Stimulated activated CD8-positive, alpha-beta memory T cell treated with anti-CD3 and anti-CD28 coated beads, Interleukin-12 subunit alpha, Interleukin-12 subunit beta, amount 100 ng/mL, for 1 hour (primary cell): ENCODE measurements around the gene DSC1.
"Not testable (repeated sequence)": the region's sequence is repeated elsewhere in the genome, so short reads cannot be mapped to it uniquely, and the experiment has no call there.

ENCODE experiments used
- DNase-seq: peaks from one replicate; pipeline ENCODE4 v3.0.0-alpha.2; 2020; ENCODE audit warnings: low read depth

Gene DSC1, protein sequence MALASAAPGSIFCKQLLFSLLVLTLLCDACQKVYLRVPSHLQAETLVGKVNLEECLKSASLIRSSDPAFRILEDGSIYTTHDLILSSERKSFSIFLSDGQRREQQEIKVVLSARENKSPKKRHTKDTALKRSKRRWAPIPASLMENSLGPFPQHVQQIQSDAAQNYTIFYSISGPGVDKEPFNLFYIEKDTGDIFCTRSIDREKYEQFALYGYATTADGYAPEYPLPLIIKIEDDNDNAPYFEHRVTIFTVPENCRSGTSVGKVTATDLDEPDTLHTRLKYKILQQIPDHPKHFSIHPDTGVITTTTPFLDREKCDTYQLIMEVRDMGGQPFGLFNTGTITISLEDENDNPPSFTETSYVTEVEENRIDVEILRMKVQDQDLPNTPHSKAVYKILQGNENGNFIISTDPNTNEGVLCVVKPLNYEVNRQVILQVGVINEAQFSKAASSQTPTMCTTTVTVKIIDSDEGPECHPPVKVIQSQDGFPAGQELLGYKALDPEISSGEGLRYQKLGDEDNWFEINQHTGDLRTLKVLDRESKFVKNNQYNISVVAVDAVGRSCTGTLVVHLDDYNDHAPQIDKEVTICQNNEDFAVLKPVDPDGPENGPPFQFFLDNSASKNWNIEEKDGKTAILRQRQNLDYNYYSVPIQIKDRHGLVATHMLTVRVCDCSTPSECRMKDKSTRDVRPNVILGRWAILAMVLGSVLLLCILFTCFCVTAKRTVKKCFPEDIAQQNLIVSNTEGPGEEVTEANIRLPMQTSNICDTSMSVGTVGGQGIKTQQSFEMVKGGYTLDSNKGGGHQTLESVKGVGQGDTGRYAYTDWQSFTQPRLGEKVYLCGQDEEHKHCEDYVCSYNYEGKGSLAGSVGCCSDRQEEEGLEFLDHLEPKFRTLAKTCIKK

GRCh38 chr18:31162825-31163435 is at the start of gene DSC1:
DSC1 (minus strand) TSS chr18:31162856; CDS start chr18:31162594, 262 bp downstream.
- DNase-seq: no peak

DNA sequence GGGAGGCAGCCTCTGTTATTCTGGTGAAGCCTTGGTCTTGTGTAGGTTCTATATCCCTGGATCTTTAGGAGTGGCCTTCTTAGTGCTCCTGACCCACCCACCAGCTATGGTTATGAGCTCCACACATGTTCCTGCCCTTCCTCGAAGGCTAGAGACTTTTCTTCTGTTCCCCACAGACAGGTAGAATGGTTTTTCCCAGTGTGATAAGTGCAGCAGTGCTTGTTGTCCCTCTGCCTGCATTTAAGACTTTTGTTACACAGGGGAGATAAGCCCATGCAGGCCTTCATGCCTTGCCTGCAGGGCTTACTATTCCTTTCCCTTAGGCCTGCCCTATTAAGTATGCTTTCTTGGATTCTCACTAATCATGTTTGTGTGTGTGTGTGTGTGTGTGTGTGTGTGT is 48.4 kb upstream of the DSC1 start:
- no peak for DNase-seq

- DNase-seq: no peak
These were observed 46.4 kb upstream of the DSC1 start for GRCh38 chr18:31209041-31209440.

- DNase-seq: no peak
These were observed 44.7 kb upstream of the DSC1 start for GRCh38 chr18:31207391-31207790.

- DNase-seq: no peak
These were observed 44.2 kb upstream of the DSC1 start for GRCh38 chr18:31206787-31207381.

GRCh38 chr18:31206071-31206470 is 43.4 kb upstream of the DSC1 start:
- no peak for DNase-seq

GRCh38 chr18:31205273-31205672 is 42.6 kb upstream of the DSC1 start:
- DNase-seq: no peak

- DNase-seq: no peak
These were observed 42.2 kb upstream of the DSC1 start for GRCh38 chr18:31204833-31205232.

DNA sequence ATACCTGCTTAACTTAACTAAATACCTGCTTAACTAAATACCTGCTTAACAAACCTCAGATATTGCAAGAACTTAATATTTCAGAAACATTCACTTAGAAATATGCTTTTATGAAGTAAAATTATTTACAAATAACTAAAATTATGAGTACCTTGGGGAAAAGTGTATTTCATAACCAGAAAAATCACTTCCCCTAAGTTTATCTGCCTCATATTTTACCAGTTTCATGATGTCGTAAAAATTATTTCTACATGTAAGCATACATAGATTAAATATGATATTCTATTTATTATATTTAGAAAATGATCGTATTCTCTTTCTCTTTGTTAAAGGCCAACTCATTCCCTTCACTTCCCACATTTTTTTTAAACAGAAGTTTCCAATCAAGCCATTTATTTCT is 41.5 kb upstream of the DSC1 start:
- DNase-seq: no peak

DNA sequence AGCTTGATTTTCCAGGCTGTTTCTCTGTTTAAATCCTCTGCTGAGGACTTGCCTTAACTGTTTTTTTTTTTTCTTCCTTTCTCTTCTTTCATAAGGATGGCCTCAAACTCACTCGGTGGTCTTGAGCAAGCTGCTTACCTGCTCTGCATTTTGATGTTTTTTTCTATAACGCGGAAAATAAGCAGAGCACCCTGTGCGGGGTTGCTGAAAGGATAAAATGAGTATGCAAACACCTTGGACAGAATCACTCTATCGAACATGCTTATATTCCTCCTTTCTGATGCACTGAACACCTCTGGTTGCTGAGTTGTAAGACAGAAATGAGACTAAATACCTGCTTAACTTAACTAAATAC is 41.1 kb upstream of the DSC1 start:
- DNase-seq: no peak

DNA sequence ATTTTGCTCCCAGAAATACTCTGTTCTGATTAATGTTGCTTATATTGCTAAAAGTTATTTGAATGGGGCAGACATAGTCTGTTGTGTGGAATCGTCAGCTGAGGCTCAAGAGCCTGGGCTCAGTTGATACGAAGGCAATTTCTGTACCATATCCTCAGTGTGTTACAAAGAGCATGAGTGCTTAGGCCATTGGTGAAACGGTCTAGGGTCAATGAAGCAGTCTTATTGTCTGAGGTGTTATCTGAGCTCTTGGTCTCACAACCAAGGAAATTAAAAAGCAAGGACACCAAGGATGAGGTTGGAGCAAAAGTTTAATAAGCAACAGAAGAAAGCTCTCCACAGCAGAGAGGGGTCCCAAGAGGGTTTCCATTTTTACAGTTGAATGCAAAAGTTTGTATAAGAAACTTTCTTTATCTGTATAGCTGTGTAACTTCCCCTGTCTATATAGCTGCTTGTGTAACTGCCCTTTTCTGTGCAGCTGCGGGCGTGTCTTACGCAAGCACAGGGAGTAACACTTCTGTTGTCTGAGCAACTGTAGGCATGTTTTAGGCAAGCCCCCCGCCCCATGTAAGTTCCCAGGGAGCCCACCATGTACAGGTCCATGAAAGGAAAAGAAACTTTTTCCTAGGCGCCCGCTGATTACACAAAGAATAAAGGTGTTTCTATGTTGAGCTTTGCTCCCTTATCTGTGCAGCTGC is 40.6 kb upstream of the DSC1 start:
- no peak for DNase-seq

GRCh38 chr18:31199190-31199769 is 36.6 kb upstream of the DSC1 start:
- DNase-seq: no peak

GRCh38 chr18:31197676-31198075 is 35.0 kb upstream of the DSC1 start:
- no peak for DNase-seq

- no peak for DNase-seq
These were observed 32.4 kb upstream of the DSC1 start for GRCh38 chr18:31195063-31195462.

DNA sequence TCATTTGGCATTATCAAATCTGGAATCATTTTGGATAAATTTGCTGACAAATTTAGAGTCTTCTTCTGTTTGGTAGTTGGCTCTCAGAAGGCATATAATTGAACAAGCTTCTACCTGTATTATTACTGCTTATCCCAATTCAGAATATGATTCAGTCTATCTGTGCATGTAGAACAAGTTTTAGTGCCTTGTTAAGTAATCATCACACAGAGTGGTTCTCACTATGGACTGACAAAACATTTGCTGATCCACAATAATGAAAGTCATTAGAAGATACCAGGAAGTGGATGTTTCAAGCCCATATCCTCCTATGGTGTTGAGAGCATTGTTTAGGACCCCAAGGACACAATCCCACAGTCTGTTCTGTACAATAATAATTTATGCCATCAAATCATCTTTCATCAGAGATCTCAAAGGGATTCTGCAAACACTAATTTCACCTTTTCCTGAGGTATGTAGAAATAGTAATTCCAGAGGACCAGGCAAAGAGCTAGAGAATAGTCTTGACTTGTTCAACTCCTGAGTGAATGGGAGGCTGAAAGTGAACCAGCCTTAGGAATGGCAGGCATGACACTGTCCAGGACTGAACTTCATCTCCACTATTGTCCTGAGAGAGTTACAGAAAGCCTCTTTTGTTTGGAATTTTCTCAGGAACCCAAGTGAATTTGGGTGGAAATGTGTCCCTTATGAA is 29.6 kb upstream of the DSC1 start:
- no peak for DNase-seq

- DNase-seq: no peak
These were observed 28.3 kb upstream of the DSC1 start for GRCh38 chr18:31190919-31191318.

DNA sequence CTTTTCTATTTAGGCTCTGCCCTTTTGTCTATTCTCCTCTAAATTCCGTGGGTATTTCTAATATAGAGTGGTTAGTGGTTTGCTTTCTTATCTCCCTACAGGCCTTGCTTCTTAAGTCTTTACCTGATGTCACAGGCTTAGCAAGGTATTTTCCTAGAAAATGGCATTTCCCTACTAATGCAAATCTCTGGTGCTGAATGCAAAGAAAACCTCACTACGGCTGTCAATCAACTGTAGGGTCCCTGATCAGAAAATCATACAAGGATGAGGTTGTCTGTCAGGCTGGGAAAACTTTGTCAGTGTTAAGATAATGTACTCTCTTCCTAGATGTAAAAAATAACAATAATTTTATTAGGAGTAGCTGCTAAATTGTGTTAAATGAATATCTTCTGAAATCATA is 27.1 kb upstream of the DSC1 start:
- no peak for DNase-seq

DNA sequence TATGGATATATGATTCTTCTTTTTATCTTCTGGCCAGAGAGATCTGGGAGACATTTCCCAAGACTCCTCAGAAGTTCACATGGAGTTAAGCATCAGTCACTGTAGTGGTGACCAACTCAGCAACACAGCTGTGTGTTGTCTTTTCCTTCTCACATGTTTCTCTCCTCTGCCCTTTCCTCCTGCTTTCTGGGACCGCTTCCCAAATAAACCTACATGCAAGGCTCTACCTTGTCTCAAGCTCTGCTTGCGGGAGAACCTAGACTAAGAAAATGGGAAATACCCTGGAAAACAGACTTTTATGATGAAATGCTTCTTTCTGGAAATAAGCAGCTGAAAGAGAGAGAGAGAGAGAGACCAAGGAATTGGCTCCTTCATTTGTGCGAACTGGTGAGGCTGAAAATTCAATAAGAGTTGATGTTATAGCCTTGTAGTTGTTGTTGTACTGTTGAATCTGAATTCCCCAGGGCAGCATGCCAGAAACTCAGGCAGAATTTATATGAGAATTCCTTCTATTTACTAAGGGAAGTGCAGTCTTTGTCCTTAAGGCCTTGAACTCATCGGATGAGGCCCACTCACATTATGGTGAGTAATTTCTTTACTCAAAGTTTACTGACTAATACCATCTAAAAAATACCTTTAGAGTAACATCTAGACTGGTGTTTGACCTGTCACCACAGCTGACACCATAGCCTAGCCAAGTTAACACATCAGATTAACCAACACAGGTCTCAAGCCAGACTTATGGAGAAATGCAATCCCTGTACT is 22.7 kb upstream of the DSC1 start:
- no peak for DNase-seq

GRCh38 chr18:31183302-31183701 is 20.6 kb upstream of the DSC1 start:
- no peak for DNase-seq

- DNase-seq: not testable (repeated sequence)
These were observed 14.7 kb upstream of the DSC1 start for GRCh38 chr18:31177369-31177768.
